Thyroid gland (tissue), 4 donors: Measurements from ENCODE around the gene ABI3.

Source experiments
- POLR2A ChIP-seq, 2 donors: fragments of 450-650 bp; IDR thresholded peaks; one replicate each; pipeline ENCODE4 v1.6.1; 2017; ENCODE audit warnings: antibody characterized with exemption in 2 of 2, mild to moderate bottlenecking in 2 of 2, moderate library complexity in 1 of 2
- TF ChIP-seq, protein P1 (sequence below), 6 experiments: fragments of 200-600 bp in 3 of 6; fragments of 450-650 bp in 3 of 6; sonication (generic) in 3 of 6; IDR thresholded peaks; one replicate each; pipeline ENCODE4 v1.5.1; 2016 to 2019; ENCODE audit warnings: antibody characterized with exemption in 6 of 6, mild to moderate bottlenecking in 2 of 6, inconsistent platforms in 1 of 6, moderate library complexity in 1 of 6

DNA sequence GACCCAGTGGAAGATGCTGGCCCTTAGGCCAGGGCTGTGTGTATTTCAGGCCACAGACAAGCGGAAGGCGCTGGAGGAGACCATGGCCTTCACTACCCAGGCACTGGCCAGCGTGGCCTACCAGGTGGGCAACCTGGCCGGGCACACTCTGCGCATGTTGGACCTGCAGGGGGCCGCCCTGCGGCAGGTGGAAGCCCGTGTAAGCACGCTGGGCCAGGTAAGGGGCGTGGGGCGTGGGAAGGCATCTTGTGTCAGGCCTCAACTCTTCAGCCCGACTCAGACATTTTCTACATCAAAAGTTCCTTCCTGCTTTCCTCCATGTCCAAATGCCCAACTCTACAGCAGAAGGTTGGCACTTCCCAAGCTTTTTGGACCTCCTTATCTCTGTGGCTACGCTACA, 6.0 kb downstream of the ABI3 start:
- TF ChIP-seq, protein P1, sequence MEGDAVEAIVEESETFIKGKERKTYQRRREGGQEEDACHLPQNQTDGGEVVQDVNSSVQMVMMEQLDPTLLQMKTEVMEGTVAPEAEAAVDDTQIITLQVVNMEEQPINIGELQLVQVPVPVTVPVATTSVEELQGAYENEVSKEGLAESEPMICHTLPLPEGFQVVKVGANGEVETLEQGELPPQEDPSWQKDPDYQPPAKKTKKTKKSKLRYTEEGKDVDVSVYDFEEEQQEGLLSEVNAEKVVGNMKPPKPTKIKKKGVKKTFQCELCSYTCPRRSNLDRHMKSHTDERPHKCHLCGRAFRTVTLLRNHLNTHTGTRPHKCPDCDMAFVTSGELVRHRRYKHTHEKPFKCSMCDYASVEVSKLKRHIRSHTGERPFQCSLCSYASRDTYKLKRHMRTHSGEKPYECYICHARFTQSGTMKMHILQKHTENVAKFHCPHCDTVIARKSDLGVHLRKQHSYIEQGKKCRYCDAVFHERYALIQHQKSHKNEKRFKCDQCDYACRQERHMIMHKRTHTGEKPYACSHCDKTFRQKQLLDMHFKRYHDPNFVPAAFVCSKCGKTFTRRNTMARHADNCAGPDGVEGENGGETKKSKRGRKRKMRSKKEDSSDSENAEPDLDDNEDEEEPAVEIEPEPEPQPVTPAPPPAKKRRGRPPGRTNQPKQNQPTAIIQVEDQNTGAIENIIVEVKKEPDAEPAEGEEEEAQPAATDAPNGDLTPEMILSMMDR (IDR thresholded peaks at IDR 0.05) = no peak
- no peak for TF ChIP-seq POLR2A (IDR thresholded peaks at IDR 0.05)
